Measurements from ENCODE around the gene CHIA. TPM values are rescaled to one million over a fixed set of nuclear protein-coding genes. Genes with fewer than 3 reads are reported as not detected.
"Not testable (repeated sequence)": the region's sequence is repeated elsewhere in the genome, so short reads cannot be mapped to it uniquely, and the experiment has no call there.

The CHIA gene
- total RNA-seq, 1 donor from 2014 or later, result not detected

DNA sequence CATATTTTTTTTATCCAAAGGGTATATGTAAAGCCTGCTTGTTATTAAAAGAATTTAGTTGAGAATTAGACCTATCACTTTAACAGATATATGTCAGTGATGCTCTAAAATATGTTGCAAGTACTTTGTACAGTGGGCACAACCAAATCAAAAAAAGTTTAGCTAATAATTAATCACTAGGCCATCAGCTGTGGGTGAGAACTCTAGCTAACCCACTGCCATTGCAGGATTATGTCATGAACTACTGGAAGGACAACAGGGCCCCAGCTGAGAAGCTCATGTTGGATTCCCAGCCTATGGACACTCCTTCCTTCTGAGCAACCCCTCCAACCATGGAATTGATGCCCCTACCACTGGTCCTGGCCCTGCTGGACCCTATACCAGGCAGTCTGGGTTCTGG, 6.8 kb upstream of the CHIA start:
- DNase-seq (ENCODE audit: low read depth), result no peak

DNA sequence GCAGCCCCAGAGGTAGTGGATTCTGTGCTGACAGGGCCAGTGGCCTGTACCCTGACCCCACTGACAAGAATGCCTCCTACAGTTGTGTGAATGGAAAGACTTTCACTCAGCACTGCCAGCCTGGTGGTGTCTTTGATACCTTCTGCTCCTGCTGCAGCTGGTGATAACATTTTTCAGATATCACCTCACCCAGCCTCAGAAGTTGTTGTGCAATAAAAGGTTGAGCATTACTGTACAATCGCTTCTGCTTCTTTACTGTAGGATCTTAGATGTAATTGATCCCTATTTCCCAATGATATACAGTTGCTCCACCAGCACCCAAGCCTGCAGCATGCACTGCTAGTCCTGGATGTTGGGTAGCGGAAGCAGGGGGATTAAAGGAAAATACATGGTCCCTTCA, 4.8 kb upstream of the CHIA start:
- no peak for DNase-seq (ENCODE audit: low read depth)

DNA sequence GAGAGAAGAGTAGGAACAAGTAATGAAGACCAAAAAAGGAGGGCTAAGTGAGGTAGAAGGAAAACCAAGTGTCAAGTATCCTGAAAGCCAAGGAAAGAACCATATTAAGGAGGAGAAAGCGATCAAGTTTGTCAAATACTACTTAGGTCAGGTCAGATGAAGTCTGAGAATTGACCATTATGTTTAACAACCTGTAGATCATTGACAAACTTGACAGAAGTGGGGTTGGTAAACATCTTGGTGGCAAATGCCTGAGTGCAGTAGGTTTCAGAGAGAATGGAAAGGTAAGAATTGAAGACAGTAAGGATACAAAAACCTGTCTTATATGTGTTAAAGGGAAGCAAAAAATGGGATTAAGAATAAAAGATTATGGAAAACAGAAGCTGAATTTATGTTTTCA, 3.7 kb upstream of the CHIA start:
- no peak for DNase-seq (ENCODE audit: low read depth)

GRCh38 chr1:111289371-111289770, 1.3 kb upstream of the CHIA start:
- no peak for DNase-seq (ENCODE audit: low read depth)

DNA sequence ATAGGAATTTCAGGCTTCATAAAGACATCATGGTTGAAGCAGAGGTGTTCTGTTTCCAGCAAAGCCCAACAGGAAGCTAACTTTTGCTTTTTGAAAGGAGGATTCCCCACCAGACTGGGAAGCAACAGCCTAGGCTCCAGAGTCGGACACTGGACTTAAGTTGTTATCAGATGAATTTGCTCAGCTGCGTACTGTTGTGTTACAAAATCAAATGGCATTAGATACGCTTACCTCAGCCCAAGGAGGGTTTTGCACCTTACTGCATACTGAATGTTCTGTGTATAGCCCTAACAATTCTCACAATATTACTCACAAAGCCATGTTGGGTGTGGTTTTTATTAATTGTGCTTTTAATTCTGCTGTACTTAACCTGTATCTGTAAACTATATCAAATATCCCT, 547 bp upstream of the CHIA start:
- DNase-seq (ENCODE audit: low read depth), result no peak

DNA sequence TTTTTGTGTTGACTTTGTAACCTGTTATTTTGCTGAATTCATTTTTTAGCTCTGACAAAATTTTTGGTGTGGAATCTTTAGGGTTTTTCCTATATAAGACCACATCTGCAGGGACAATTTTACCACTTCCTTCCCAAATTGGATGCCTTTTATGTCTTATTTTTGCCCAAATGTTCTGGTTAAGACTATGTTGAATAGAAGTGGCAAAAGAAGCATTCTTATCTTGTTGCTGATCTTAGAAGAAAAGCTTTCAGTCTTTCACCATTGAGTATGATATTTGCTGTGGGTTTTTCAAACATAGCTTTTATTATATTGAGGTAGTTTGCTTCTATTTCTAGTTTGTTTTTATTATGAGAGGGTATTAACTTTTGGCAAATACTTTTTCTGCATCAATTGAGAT, 3.7 kb downstream of the CHIA start:
- DNase-seq (ENCODE audit: low read depth), result no peak

DNA sequence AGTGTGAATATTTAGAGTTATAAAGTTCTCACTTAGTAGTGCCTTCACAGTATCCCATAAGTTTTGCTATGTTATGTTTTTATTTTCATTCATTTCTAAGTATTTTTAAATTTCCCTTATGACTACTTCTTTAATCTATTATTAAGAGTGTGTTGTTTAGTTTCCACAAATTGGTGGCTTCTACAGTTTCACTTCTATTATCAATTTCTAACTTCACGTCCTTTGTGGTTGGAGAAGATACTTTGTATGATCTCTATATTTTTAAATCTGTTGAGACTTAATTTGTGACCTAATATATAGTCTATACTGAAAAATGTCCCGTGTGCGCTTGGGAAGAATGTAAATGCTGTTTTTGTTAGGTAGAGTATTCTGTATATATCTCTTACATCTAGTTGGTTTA, 11.7 kb downstream of the CHIA start:
- no peak for DNase-seq (ENCODE audit: low read depth)

GRCh38 chr1:111309690-111310089, 19.0 kb downstream of the CHIA start:
- no peak for DNase-seq (ENCODE audit: low read depth)

DNA sequence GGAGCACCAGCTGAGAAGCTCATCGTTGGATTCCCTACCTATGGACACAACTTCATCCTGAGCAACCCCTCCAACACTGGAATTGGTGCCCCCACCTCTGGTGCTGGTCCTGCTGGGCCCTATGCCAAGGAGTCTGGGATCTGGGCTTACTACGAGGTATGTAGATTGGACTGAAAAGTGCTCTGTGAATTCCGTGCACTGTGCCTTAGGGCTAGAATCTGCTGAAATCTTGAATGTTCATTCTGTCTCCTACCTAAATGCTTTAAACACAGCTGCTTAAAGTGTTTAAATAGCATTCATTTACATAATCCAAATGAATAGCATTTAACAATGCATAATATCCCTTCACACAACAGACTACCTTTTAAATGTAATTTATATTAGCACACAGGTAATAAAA, 27.9 kb downstream of the CHIA start:
- no peak for DNase-seq (ENCODE audit: low read depth)

DNA sequence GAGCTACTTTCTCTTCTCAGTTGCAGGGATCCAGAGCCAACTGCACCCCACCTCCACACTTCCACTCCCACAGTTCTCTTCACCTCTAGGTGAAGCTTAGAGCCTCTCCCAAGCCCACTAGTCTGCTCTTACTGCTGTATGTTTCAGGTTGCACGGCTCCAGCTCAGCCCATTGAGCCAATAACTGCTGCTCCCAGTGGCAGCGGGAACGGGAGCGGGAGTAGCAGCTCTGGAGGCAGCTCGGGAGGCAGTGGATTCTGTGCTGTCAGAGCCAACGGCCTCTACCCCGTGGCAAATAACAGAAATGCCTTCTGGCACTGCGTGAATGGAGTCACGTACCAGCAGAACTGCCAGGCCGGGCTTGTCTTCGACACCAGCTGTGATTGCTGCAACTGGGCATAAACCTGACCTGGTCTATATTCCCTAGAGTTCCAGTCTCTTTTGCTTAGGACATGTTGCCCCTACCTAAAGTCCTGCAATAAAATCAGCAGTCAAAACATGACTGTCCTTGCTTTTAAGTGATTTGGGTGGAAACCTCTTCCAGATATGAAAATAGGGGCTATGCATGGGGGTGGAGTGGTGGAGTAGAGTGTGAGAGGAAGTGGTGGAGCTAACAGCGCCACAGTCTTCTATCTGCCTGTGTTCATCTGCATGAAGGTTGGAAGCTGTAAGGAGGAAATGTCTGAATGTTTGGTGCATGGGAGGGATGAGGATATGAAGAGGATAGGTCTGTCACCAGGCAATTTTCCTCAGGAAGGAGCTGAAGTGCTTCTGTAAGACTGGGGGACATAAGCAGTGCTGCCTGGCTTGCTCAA, 29.6 kb downstream of the CHIA start:
- DNase-seq (ENCODE audit: low read depth), result peak; percentile 18

GRCh38 chr1:111323231-111323630, 32.6 kb downstream of the CHIA start:
- no peak for DNase-seq (ENCODE audit: low read depth)

DNA sequence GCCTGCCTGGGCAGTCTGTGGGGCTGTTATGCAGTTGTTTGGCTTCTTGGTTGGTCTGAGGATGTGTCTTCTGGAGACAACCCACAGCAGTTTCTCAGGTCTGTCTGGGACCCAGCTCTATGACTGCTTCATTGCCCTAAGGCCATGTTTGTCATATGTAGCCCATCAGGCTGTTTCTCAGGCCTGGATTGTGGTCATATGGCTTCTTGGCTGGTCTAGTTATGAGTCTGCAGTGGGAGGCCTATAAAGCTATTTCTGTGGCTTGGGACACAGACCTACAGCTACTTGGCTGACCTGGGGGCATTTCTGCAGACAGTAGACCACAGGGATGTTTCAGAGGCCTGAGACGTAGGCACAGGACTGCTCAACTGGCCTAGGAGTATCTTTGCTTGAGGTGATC, 41.5 kb downstream of the CHIA start:
- no peak for DNase-seq (ENCODE audit: low read depth)

DNA sequence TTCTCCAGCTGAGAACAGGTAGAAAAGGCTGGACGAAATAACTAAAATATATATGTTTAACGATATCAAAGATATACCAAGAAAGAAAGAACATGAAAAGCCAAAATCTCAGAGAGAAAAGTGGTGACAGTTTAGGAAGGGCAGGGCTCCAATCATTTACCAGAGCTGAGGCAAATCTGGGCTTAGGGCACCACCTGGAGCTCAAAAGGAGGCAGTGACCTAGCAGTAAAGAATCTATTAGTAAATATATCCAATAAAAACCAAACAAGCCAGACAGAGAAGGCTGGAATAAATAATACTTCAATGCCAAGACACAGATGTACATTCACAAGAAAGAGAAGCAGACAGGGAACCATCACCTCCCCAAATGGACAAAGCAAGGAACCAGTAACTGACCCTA, 43.5 kb downstream of the CHIA start:
- peak; percentile 26 for DNase-seq (ENCODE audit: low read depth)

GRCh38 chr1:111335214-111335877, 44.7 kb downstream of the CHIA start:
- not testable (repeated sequence) for DNase-seq (ENCODE audit: low read depth)

GRCh38 chr1:111338849-111339248, 48.2 kb downstream of the CHIA start:
- DNase-seq (ENCODE audit: low read depth), result not testable (repeated sequence)

DNA sequence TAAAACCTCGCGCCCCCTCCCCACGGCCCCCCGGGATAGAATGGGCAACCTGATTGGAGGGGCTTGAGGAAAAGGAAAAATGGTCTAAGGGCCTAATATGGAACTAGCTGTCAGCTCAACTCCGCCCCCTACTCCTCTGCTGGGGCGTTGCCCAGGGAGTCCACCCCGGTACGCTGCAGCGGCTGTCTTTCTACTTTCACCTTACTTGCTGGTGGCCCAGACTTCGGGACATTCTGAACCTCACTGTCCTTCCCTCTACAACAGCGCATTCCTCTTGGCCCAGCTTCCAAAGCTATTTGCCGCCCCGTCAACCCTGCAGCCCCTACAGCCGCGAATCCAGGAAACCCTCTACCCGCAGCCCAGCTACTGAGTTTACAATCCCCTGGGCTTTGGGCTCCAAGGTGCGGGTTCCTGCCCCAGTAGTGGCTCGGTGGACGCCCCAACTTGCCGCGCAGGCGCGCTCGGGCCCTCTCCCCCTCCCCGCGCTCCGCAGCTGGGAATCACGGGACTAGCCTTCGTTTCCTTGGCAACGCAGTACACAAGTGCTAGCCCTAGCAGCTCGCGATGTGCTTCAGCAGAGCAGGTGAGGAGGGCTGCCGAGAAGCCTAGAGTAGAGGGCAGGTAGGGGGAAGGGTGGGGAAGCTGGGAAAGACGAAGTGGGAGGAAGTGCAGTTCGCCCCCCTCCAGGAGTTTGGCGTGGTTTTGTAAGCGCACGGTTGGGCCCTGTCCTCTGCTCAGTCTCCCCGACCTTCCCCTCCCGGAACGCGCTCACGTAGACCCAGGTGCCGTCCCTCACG, 55.6 kb downstream of the CHIA start:
- DNase-seq (ENCODE audit: low read depth), result peak; percentile 87

DNA sequence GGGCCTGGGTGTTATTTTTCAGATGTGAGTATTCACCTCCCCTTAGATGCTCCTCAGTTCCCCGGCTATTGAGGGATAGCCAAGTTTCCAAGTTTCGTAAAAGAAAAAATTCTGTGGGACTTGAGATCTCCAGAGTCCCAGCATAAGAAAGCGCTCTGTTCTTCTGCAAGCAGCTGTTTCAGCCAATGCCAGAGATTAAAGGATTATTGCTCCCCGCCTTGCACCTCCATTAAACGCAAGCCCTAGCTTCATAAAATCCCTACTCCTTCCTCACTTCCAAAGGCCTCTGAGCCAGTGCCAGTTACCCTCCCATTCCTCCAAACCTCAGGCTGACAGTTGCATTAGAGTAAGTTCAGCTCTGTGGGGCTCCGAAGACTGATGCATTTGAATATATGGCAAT, 56.4 kb downstream of the CHIA start:
- peak; percentile 32 for DNase-seq (ENCODE audit: low read depth)

GRCh38 chr1:111351700-111352099, 61.0 kb downstream of the CHIA start:
- no peak for DNase-seq (ENCODE audit: low read depth)

DNA sequence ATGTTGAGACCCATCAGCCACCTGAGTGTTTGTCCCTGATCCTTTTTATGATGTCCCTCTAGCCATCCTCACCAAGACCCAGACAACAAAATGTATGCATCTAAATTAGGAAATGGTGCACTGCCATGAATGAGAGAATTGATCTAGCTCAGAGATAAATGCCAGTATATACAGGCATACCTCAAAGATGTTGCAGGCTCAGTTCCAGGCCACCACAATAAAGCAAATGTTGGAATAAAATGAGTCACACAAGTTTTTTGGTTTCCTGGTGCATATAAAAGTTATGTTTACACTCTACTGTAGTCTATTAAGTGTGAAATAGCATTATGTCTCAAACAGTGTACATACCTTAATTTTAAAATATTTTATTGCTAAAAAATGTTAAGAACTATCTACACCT, 63.9 kb downstream of the CHIA start:
- no peak for DNase-seq (ENCODE audit: low read depth)

DNA sequence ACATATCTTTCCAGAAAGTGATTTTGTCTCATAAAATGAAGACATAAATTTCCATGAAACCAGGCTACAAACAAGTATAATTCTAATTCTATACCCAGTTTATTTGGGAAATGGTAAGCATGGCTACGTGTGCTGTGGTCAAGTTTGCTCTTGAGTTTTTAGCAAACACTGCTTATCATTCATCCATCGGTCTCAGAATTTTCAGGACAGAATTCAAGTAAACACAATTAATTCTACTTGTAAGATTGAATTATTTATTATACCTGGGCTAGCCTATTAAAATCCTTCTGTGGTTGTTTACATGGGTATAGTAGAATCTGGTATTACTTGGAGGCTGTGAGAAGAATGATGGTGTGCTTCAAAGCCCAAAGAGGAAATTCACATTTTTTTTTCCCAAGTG, 68.3 kb downstream of the CHIA start:
- DNase-seq (ENCODE audit: low read depth), result no peak

DNA sequence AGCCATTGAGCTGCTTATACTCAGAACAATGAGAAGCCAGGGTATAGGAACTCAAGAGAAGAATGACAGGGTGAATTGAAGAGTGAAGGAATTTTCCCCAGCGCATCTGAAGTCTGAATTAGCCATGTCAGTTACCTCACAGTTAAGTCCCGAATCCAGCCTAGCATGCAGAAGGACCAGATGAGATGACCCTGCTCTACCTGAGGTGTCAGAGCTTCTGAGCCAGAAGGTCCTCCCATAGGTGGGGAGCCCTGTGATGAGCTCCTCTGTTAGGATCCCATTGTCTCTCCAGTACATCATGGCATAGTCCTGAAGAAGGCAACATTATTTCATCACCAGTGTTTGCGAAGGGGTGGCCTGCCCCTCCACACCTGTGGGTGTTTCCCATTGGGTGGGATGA, 68.7 kb downstream of the CHIA start:
- DNase-seq (ENCODE audit: low read depth), result no peak

GRCh38 chr1:111360257-111360656, 69.6 kb downstream of the CHIA start:
- not testable (repeated sequence) for DNase-seq (ENCODE audit: low read depth)

Data from myocyte (in vitro differentiated cells).